HG03520 (cell line): Measurements from ENCODE around the gene PPARA.
"Not testable (repeated sequence)": the region's sequence is repeated elsewhere in the genome, so short reads cannot be mapped to it uniquely, and the experiment has no call there.

Source experiments
- ATAC-seq: cut with Tn5 transposase; IDR thresholded peaks from one replicate; pipeline ENCODE4 v1.9.1; 2021; ENCODE audit warnings: mild to moderate bottlenecking, moderate library complexity; ENCODE audit not compliant: unreplicated experiment

The PPARA gene

DNA sequence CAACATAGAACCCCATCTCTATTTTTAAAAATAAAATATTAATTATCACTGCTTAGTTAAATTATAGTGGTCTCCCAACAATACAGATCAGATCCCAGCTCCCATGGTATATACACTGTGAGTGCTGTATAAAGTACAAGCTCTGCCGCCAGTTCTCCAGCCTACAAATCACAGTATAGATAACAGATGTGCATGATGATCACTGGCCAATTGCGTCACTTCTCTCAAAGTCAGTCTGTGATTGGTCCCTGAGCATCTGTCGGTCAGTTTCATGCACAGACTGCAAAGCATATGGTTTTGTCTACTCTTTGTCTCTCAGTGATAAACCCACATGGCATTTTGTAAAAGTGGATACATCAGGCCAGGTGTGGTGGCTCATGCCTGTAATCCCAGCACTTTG is 15.7 kb downstream of the PPARA start:
- ATAC-seq, result no peak

DNA sequence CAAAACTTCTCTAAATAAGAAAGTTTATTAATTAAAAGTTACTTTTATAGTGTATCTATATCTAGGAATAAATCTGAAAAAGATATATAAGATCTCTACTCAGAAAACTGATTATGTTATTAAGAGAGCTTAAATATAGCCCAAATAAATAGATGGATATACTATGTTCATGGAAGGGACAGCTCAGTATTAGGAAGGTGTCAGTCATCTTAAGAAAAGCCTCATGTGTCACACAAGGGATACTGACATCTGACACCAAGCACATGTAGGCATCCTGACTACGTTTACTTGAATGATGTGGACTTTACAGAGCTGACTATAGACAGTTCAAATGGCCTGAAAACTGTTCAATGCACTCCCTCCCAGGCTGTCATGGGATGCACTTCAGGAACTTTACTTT is 19.3 kb downstream of the PPARA start:
- no peak for ATAC-seq

DNA sequence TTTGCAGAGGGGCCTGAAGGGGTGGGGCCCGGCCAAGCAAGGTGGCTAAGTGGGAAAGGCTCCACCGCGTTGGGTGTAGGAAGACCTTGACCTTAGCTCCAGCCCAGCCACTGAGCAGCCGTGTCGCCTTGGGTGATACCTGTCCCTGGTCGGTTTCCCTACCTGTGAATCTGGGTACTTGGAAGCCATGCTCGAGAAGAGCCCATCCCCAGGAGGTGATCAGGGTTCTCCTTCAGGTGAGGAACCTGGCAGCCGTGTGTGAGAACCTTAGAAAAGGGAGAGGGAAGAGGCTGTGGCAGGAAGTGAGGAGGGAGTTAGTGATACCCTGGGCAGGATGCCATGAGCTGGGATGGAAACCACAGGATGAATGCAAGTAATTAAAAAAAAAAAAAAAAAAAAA is 21.6 kb downstream of the PPARA start:
- ATAC-seq, result no peak

GRCh38 chr22:46172522-46173110 is 22.3 kb downstream of the PPARA start:
- no peak for ATAC-seq

GRCh38 chr22:46173152-46173551 is 22.8 kb downstream of the PPARA start:
- ATAC-seq, result no peak

- ATAC-seq, result no peak
Measured at GRCh38 chr22:46175631-46176030, 25.3 kb downstream of the PPARA start.

DNA sequence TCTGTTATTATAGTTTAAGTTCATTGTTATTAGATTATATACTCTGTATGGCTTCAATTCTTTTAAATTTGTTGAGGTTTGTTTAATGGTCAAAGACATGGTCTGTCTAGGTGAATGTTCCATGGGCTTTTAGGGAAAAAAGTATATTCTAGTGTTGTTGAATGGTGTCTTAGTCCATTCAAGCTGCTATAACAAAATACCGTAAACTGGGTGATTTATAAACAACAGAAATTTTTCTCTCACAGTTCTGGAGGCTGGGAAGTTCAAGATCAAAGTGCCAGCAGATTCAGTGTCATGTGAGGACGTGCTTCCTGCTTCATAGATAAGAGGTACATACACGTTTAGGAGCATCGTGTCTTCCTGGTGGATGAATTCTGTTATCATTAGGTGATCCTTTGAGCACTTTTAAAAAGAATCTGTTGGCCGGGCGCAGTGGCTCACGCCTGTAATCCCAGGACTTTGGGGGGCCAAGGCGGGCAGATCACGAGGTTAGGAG is 26.2 kb downstream of the PPARA start:
- ATAC-seq, result no peak

- ATAC-seq, result no peak
Measured at GRCh38 chr22:46178755-46179505, 28.6 kb downstream of the PPARA start.

- ATAC-seq, result no peak
Measured at GRCh38 chr22:46179748-46180147, 29.4 kb downstream of the PPARA start.

DNA sequence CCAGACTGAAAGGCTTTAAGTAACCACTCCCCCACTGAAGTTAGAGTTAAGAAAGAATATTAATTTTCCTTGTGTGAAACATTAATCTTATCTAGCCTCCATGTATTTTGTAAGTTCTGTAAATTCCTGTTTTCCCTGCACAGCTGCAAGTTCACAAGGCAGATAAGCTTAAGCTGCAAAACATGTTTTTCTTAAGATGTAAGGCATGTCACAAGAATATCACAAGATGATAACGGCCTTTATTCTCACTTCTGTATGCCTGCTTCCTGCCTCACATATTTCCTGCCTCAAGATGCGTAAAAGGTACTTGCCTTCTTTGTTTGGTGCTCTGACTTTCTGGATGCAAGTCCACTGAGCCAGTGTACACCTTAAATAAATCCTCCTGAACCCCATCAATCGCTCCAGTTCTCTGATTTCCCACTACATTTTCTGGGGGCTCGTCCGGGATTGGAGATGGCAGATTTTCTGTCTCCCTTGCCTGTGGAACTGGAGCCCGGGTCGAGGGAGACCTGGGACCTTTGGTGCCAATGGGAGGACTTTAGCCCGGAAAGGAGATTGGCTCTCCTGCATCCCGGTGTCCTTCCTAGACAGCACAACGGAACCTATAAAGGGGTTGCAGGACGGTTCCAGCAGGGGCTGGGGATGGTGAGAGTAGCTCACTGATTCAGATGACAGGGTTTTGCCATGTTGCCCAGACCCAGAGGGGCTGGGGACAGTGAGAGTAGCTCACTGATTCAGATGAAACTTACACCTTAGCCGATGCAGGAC is 30.2 kb downstream of the PPARA start:
- no peak for ATAC-seq

- no peak for ATAC-seq
Measured at GRCh38 chr22:46183733-46184132, 33.4 kb downstream of the PPARA start.

DNA sequence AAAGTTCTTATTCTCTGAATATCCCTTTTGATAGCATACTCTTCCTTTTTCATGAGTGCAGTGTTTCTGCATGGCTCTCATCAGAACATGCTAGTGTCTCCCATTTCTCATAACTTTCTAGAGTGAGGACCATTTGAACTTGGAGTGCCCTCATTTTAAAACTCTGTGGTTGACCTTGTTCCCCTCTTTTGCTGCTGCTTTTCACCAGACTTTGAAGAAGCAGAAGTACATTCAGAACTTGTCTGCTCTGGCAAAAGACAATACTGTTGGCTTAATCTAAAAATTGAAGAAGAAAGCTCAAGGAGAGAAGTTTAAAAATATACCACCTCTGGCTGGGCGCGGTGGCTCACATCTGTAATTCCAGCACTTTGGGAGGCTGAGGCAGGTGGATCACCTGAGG is 35.0 kb downstream of the PPARA start:
- ATAC-seq, result no peak

DNA sequence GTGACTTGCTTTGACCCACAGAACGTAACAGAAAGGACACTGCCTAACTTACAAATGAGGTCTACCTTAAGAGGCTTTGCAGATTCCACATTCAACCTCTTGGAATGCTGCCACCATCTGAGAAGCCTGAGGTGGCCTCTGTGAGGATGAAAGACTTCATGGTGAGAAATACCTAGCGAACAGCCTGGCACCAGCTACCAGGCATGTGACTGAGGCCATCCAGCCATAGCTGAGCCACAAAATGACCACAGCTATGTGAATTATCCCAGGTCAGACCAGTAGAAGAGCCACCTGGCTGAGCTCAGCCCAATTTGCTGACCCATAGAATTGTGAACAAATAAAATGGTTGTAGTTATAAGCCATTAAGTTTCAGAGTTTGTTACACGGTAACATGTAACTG is 37.5 kb downstream of the PPARA start:
- ATAC-seq, result no peak

DNA sequence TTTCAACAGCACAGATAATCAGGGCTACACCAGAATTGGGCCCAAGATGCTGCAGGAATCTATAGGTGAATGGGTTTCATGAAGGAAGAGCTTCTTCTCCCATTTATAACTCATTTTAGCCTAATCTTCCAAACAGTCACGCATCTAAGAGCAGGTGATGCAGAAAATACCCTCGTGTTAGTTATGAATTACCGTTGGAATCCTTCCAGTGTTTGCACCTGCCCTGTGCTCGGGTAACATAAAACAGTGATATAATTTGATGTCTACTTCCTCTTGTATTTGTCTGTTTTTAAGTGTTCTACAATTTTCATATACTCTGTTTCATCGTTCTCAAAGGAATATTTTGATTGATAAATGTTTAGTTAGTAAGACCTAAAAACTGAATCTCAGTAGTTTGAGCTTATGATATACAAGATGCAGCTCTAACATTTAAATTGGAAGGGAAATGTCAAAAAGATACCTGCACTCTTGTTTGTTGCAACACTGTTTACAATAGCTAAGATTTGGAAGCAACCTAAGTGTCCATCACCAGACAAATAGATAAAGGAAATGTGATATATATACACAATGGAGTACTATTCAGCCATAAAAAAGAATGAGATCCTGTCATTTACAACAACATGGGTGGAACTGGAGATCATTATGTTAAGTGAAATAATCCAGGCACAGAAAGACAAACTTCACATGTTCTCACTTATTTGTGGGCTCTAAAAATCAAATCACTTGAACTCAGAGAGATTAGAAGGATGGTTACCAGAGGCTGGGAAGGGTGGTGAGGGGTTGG is 42.1 kb downstream of the PPARA start:
- no peak for ATAC-seq

DNA sequence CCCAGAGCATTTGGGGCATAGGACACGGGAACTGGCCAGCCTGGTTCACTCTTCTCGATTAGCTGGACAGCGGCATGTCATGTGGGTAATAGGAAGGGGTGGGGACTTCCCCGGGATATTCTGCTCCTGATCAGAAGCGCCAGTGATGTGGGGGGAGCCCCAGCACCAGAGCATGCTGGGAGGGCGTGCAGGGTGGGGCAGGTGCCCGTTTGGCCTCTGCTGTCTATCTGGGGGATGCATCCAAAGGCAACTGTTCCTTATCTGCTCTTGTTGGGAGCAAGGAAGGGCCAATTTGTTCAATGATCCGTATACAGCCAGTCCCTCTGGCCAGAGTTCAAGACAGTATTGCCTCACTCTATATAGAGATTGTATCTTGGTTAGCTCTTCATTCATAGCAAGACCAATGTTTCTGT is 43.6 kb downstream of the PPARA start:
- no peak for ATAC-seq

DNA sequence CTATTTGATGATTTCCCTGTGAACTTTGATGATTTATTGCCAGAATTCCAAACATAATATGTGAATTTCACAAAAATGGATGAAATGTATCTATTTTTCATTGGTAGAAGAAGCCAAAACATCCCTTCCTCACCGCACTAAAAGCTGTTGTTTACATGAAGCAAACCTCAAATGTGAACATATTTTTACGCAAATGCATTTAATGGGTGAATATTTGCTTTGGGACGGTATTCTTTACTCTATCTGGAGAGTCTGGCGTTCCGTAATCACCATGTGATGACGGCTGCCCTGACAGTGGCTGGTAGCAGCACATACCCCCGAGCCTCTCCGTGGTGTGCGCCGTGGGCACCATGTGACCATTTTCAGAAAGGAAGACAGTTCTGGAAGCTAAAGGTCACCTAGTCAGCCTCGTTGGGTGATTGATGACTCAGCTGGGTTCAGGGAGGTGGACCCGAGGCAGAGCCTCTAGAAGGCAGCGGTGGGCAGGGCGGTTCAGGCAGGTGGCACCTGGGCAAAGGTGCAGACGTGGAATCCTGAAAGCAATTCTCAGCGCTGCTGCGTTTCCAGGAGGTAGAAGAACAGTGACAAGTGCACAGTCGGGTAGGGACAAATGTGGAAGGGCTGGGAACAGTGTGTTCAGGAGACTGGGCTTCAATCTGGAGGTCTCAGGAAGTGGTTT is 45.3 kb downstream of the PPARA start:
- ATAC-seq, result no peak

- no peak for ATAC-seq
Measured at GRCh38 chr22:46196278-46196677, 46.0 kb downstream of the PPARA start.

GRCh38 chr22:46198274-46198673 is 47.9 kb downstream of the PPARA start:
- ATAC-seq, result no peak

- not testable (repeated sequence) for ATAC-seq
Measured at GRCh38 chr22:46198806-46199205, 48.5 kb downstream of the PPARA start.

DNA sequence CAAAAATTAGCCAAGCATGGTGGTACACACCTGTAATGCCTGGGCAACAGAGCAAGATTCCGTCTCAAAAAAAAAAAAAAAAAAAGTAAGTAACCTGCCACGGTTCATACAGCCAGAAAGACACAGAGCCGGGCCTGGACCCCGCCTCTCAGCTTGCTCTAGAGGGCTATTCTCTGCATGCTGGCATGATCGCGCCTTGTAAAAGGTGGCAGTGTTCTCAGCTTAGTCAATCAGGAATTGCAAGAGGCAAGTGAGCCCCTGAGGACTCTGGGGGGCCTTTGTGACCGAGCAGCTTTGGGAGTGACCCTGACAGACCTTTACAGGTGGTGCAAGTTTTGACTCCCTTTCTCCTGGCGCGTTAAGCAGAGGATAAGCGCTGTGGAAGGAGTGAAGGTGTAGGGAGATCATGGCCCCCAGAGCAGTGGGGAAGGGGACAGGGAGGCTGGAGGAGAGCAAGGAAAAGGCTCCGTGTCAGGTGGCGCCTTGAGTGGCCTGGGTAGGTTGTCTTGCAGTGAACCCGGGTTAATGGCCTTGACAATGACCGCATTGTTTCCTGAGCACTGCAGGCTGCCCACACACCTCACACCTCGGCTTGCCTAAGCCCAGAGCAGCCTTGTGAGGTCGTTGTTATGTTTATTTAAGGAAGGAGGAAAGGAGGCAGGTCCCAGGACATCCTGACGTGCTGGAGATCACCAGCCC is 50.9 kb downstream of the PPARA start:
- no peak for ATAC-seq
